Heart left ventricle (tissue), 16 donors: ENCODE measurements around the gene MPRIP. TPM values are rescaled to one million over a fixed set of nuclear protein-coding genes. Genes with fewer than 3 reads are reported as not detected.

Experiments used
- ATAC-seq, 4 donors: fragments of 200-7000 bp; cut with Tn5 transposase; one replicate each; pipeline ENCODE4 v1.9.1; 2020 to 2022; ENCODE audit warnings: moderate library complexity in 4 of 4, mild to moderate bottlenecking in 3 of 4, moderate number of reproducible peaks in 1 of 4
- DNase-seq, 5 donors: peaks; one replicate each; pipeline ENCODE4 v3.0.0-alpha.2; 2020
- H3K27ac ChIP-seq, 12 donors: fragments of 200-600 bp; sonication (generic) in 4 of 12; one replicate each; pipeline versions ENCODE4 v1.5.0 to v1.8.0; 2016 to 2022; ENCODE audit warnings: mild to moderate bottlenecking in 2 of 12
- H3K27me3 ChIP-seq, 9 donors: fragments of 200-600 bp; sonication (generic) in 2 of 9; one replicate each; pipeline versions ENCODE4 v1.5.1 to v1.8.0; 2016 to 2022; ENCODE audit warnings: mild to moderate bottlenecking in 3 of 9
- H3K36me3 ChIP-seq, 9 donors: fragments of 200-600 bp; sonication (generic) in 2 of 9; one replicate each; pipeline versions ENCODE4 v1.5.0 to v1.8.0; 2018 to 2022; ENCODE audit warnings: mild to moderate bottlenecking in 2 of 9
- H3K4me1 ChIP-seq, 12 donors: fragments of 200-600 bp; sonication (generic) in 4 of 12; one replicate each; pipeline versions ENCODE4 v1.5.0 to v1.8.0; 2016 to 2022; ENCODE audit warnings: mild to moderate bottlenecking in 3 of 12
- H3K4me3 ChIP-seq, 12 donors: fragments of 200-600 bp; sonication (generic) in 4 of 12; one replicate each; pipeline versions ENCODE4 v1.5.0 to v1.8.0; 2017 to 2022; ENCODE audit warnings: mild to moderate bottlenecking in 9 of 12, moderate library complexity in 4 of 12
- H3K9me3 ChIP-seq, 12 donors: fragments of 200-600 bp; sonication (generic) in 4 of 12; one replicate each; pipeline versions ENCODE4 v1.5.0 to v1.8.0; 2016 to 2022; ENCODE audit warnings: mild to moderate bottlenecking in 1 of 12
- CTCF ChIP-seq, 12 donors: fragments of 200-600 bp; sonication (generic) in 4 of 12; IDR thresholded peaks; one replicate each; pipeline versions ENCODE4 v1.5.0 to v1.8.0; 2018 to 2022; ENCODE audit warnings: antibody characterized with exemption in 12 of 12, mild to moderate bottlenecking in 5 of 12
- POLR2A ChIP-seq, 2 donors: fragments of 450-650 bp; IDR thresholded peaks; one replicate each; pipeline ENCODE4 v1.6.1; 2017; ENCODE audit warnings: antibody characterized with exemption in 2 of 2, mild to moderate bottlenecking in 2 of 2, moderate library complexity in 2 of 2
- WGBS, 4 donors: extraction: QIAGEN DNeasy Blood & Tissue Kit in 2 of 4; methylation state at CpG; one replicate each; pipeline versions ENCODE4 v1.1.5 to v1.1.7; 2013 to 2018; 5-methylcytosine and 5-hydroxymethylcytosine counted together
- intact Hi-C, 10 donors: fragments of 100-400 bp; cut with DNase I; formaldehyde crosslinking; loops; one replicate each; pipeline versions ENCODE4 v1.11.1 to v1.14.2; 2022
- polyA plus RNA-seq, 2 donors: library from polyadenylated mRNA; stranded (reverse); fragments of 200-250 nt; gene quantifications; one replicate each; pipeline ENCODE4 v1.2.3, GENCODE V29; 2013
- total RNA-seq, 9 donors: library from RNA; depleted of rRNA in 2 of 9; stranded (reverse); fragments of >200 nt in 2 of 9; fragmentation: NEBNext Ultra II Directional in 3 of 9; extraction: Animal tissue kit (Norgen Biotek cat#: 25700) in 3 of 9; gene quantifications; one replicate each; pipeline versions ENCODE4 v1.1.0 to v1.2.4, GENCODE V29; 2016 to 2023
- donor health status: ischemic (EF 13 %, LVEDD 7.1; RV severe dilation, severe dysfunction).
- donor health status: healthy with polysubstance abuse.
- donor health status: DM: no; HTN: yes; CAD: no.
- donor health status: DM: no; HTN: no; CAD: no.
- donor health status: ischemic (EF 25% LVEDD 6.9; RV normal size, moderate dysfunction).
- donor health status: ischemic (EF 25% LVEDD 5.7; RV mildly dilated, moderate dysfunction).
- donor health status: healthy.
- donor health status: DM: yes; HTN: yes; CAD: no.
- donor health status: ischemic (EF 35%, LVEDD 5.7; RV mildly dilated, moderate dysfunction).
- donor health status: nonischemic (EF 11% LVEDD 7.7; RV severe dilation, severe dysfunction).
- donor health status: DM: yes; HTN: yes; CAD: no.
- donor health status: PGD.
- donor health status: ischemic (EF 29% LVEDD 5.4; RV normal size, mild dysfunction).
- donor health status: nonischemic (EF 23%, LVEDD 6.1; RV moderate dilation, normal function).

Gene MPRIP
- total and polyA plus RNA-seq, 11 donors = 131 to 686 (median 343) TPM

DNA sequence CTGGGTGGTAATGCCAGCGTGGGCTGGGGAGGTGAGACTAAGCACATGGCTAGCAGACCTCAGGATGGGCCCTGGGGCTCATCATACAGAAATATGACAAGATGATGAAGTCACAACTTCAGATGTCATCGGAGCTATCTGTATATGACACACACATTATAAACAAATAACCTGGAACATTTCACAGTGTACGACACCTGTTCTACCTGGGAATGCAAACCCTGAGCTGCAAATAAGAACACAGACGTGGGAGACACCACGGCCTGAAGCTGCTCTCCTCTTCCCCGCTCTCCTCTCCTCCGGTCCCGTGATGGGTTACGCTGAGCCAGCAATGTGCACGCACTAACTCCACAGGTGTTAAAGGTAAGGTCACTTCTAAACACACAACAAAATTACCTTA lies 159.0 kb downstream of the MPRIP start:
- Histone ChIP-seq H3K9me3 (no peaks in the 10 kb centered on the region), H3K4me3 (no peak overlapping the region), H3K36me3 (peaks cover 0 to 9% (median 0%) of the 10 kb centered on the region in 9 donors), H3K4me1 (peaks cover 0 to 59% (median 40%) of the 10 kb centered on the region in 12 donors), H3K27ac (peak overlapping the region in 8 of 12 donors; percentile 20 to 96 (median 64)), H3K27me3 (no peaks in the 10 kb centered on the region)
- DNase-seq = peak in 1 of 5 donors; percentile 7
- TF ChIP-seq CTCF (IDR thresholded peaks at IDR 0.05) (no peak), POLR2A (IDR thresholded peaks at IDR 0.05) (no peak)
- WGBS, 4 donors = 84 to 90% (median 86%) methylated on average over 10 of the region's 10 CpGs
- intact Hi-C loops = loop anchor here in 2 of 10 donors (5.0 kb wide), 2 partner anchors 44 to 49 kb away; no protein-coding TSS in a partner anchor
- no peak for ATAC-seq

DNA sequence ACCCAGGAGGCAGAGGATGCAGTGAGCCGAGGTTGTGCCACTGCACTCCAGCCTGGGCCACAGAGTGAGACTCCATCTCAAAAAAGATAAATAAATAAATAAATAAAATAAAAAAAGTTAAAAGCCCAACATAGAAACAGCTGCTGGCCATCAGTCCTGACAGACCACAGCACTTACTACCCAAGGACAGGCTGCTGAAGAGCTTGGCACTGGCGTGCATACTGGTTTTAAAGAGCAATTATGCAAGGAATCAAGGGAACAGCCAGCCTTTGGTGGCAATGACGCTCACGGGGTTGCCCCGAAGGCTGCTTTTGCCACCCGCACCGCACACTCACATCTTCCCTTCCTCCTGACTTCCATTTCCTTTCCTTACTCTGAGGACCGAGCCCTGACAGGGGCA lies 159.7 kb downstream of the MPRIP start:
- WGBS, 4 donors = 49 to 62% (median 55%) methylated on average over 8 of the region's 8 CpGs
- ATAC-seq = peak; percentile 45 to 64 (median 52)
- Histone ChIP-seq H3K4me1 (peaks cover 0 to 62% (median 40%) of the 10 kb centered on the region in 12 donors), H3K27ac (peak overlapping the region in 10 of 12 donors; percentile 24 to 96 (median 66)), H3K36me3 (peaks cover 0 to 9% (median 0%) of the 10 kb centered on the region in 9 donors), H3K9me3 (no peaks in the 10 kb centered on the region), H3K4me3 (no peak overlapping the region), H3K27me3 (no peaks in the 10 kb centered on the region)
- peak in 3 of 5 donors; percentile 40 to 71 (median 70) for DNase-seq
- intact Hi-C loops = loop anchor here in 2 of 10 donors (5.0 kb wide), 2 partner anchors 45 to 50 kb away; no protein-coding TSS in a partner anchor
- no peak for TF ChIP-seq POLR2A (IDR thresholded peaks at IDR 0.05)
- no peak for TF ChIP-seq CTCF (IDR thresholded peaks at IDR 0.05)

DNA sequence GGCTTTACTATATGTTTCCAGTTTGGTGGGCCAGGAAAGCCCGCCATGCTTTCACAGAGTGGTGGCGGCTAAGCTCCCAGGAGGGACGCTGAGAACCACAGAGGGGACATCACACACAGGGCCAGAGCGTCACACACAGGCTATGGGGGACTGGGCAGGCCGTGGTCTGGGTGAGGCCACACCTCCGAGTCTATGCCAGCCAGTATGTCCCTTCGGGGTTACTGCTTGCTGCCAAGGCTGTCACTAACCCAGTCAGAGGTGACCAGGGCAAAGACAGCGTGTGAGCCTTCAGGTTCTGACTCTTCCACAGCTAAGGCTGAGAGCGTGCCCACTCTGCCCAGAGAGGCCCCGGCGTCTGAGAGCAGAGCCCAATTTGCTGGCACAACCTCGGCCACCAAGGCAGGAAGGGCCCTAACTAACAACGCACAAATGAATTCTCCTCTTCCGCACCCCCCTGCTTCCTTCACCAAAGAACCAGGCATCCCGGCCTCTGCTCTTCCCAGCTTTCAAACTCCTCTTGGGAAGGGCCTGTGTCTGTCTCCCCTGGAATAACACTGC lies 161.0 kb downstream of the MPRIP start:
- peak overlapping the region in 11 of 12 donors; percentile 8 to 96 (median 60) for H3K27ac ChIP-seq
- DNase-seq (peak in 2 of 5 donors; percentile 46 to 53), ATAC-seq (peak; percentile 24 to 65 (median 41))
- peaks cover 0 to 62% (median 40%) of the 10 kb centered on the region in 12 donors for H3K4me1 ChIP-seq
- H3K4me3 ChIP-seq = no peak overlapping the region
- intact Hi-C loops = loop anchor here in 2 of 10 donors (5.0 kb wide), 2 partner anchors 46 to 51 kb away; no protein-coding TSS in a partner anchor
- 62 to 90% (median 75%) methylated on average over 5 to 15 of the region's 15 CpGs for WGBS, 4 donors
- no peaks in the 10 kb centered on the region for H3K9me3 ChIP-seq
- H3K36me3 ChIP-seq = peaks cover 0 to 9% (median 0%) of the 10 kb centered on the region in 9 donors
- TF ChIP-seq POLR2A (IDR thresholded peaks at IDR 0.05) = no peak
- no peak for TF ChIP-seq CTCF (IDR thresholded peaks at IDR 0.05)
- H3K27me3 ChIP-seq = no peaks in the 10 kb centered on the region

DNA sequence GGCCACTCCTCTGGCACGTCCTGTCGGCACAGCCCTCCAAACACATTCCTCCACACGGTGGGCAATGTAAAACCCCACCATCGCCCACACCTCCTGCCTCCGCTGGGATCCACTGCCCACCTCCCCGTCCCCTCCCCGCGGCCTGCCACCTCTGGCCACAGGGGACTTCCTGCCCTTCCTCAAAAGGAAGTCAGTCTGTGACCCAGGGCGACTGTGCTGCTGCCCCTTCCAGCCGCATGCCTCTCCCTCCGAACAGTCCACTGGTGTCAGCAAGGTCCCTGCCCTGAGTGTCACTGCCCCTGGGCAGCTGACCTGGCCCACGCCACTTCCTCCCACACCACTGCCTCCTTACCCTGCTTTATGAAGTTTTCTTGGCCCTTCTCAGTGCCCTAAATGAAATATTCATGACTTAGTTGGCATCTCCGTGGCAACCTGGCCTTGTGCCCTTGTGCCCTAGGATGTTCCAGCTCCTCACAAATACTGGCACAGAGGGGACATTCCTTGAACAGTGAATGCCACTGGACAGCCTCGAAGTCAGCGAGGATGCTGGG lies 161.9 kb downstream of the MPRIP start:
- ATAC-seq (peak; percentile 37 to 69 (median 42)), DNase-seq (peak in 3 of 5 donors; percentile 50 to 68 (median 53))
- Histone ChIP-seq H3K27me3 (no peaks in the 10 kb centered on the region), H3K36me3 (peaks cover 0 to 9% (median 0%) of the 10 kb centered on the region in 9 donors), H3K4me3 (no peak overlapping the region), H3K9me3 (no peaks in the 10 kb centered on the region), H3K4me1 (peaks cover 0 to 62% (median 40%) of the 10 kb centered on the region in 12 donors), H3K27ac (peak overlapping the region; percentile 32 to 96 (median 60))
- WGBS, 4 donors = 50 to 53% (median 52%) methylated on average over 15 of the region's 15 CpGs
- TF ChIP-seq CTCF (IDR thresholded peaks at IDR 0.05) = no peak
- no peak for TF ChIP-seq POLR2A (IDR thresholded peaks at IDR 0.05)
- intact Hi-C loops = loop anchor here in 2 of 10 donors (5.0 kb wide), 2 partner anchors 47 to 52 kb away; no protein-coding TSS in a partner anchor
